SK-N-SH (cell line): ENCODE results near the gene SNX2. TPM values are rescaled to one million over a fixed set of nuclear protein-coding genes. Genes with fewer than 3 reads are reported as not detected.

Source experiments
- CTCF ChIA-PET: fragments of 300-600, 350-600 bp; formaldehyde crosslinking; extraction: SDS; loops from one replicate; lab custom pipeline; 2021; lab: Yijun Ruan, JAX
- POLR2A ChIA-PET: fragments of 350-600 bp; sonication (Branson Sonifier 250); formaldehyde crosslinking; extraction: SDS; loops from one replicate; lab custom pipeline; 2020; ENCODE audit warnings: antibody characterized with exemption, inconsistent platforms; lab: Yijun Ruan, JAX
- DNase-seq: peaks from one replicate; pipeline ENCODE4 v3.0.0; 2012
- H2AFZ ChIP-seq: fragments of 200-600 bp; sonication (generic); 2 replicates; pipeline ENCODE4 v1.8.1; 2016; ENCODE audit warnings: antibody characterized with exemption, mild to moderate bottlenecking, low read depth
- H3F3A ChIP-seq: fragments of 200-600 bp; sonication (generic); replicated peaks from 2 replicates; pipeline ENCODE3; 2016; ENCODE audit warnings: antibody characterized with exemption, mild to moderate bottlenecking; ENCODE audit not compliant: insufficient read depth
- H3K27ac ChIP-seq, 2 experiments: fragments of 200-500 bp in 1 of 2; fragments of 200-600 bp in 1 of 2; sonication (Bioruptor generic) in 1 of 2; sonication (generic), shearing (Covaris generic) in 1 of 2; 2 replicates each; pipeline versions ENCODE4 v1.5.1 to v1.6.1; 2014 to 2016; ENCODE audit warnings: low read depth in 2 of 2, inconsistent platforms in 1 of 2, low read length in 1 of 2, mild to moderate bottlenecking in 1 of 2, mixed read lengths in 1 of 2
- H3K27me3 ChIP-seq: fragments of 200-600 bp; sonication (generic), shearing (Covaris generic); 2 replicates; pipeline ENCODE4 v1.6.1; 2016; ENCODE audit warnings: mixed run types; ENCODE audit not compliant: insufficient read depth
- H3K36me3 ChIP-seq, 2 experiments: fragments of 200-500 bp in 1 of 2; fragments of 200-600 bp in 1 of 2; sonication (Bioruptor generic) in 1 of 2; sonication (generic) in 1 of 2; replicated peaks in 1 of 2; 2 replicates each; pipeline versions ENCODE3 to v1.5.1; 2014 to 2016; ENCODE audit warnings: low read length in 1 of 2, mild to moderate bottlenecking in 1 of 2; ENCODE audit not compliant: insufficient read depth in 2 of 2, control insufficient read depth in 1 of 2
- H3K4me1 ChIP-seq, 2 experiments: fragments of 200-500 bp in 1 of 2; fragments of 200-600 bp in 1 of 2; sonication (Bioruptor generic) in 1 of 2; sonication (generic), shearing (Covaris generic) in 1 of 2; 2 replicates each; pipeline versions ENCODE4 v1.5.1 to v1.6.1; 2014 to 2016; ENCODE audit warnings: low read depth in 1 of 2, low read length in 1 of 2, mixed run types in 1 of 2; ENCODE audit not compliant: insufficient read depth in 2 of 2, control insufficient read depth in 1 of 2
- H3K4me2 ChIP-seq: fragments of 200-600 bp; sonication (generic), shearing (Covaris generic); 2 replicates; pipeline ENCODE4 v1.6.1; 2017; ENCODE audit warnings: mixed run types
- H3K4me3 ChIP-seq, 2 experiments: fragments of 200-500 bp in 1 of 2; fragments of 200-600 bp in 1 of 2; sonication (Bioruptor generic) in 1 of 2; sonication (generic), shearing (Covaris generic) in 1 of 2; 2 replicates each; pipeline versions ENCODE4 v1.5.1 to v1.8.1; 2014 to 2016; ENCODE audit warnings: low read depth in 2 of 2, inconsistent platforms in 1 of 2, low read length in 1 of 2, mild to moderate bottlenecking in 1 of 2, mixed read lengths in 1 of 2, moderate library complexity in 1 of 2
- H3K79me2 ChIP-seq: fragments of 200-600 bp; sonication (generic); 2 replicates; pipeline ENCODE4 v1.8.1; 2017; ENCODE audit warnings: mild to moderate bottlenecking; ENCODE audit not compliant: insufficient read depth
- H3K9ac ChIP-seq: fragments of 200-600 bp; sonication (generic); 2 replicates; pipeline ENCODE4 v1.6.1; 2017; ENCODE audit warnings: mixed run types
- H3K9me2 ChIP-seq: fragments of 200-600 bp; sonication (generic); 2 replicates; pipeline ENCODE4 v1.6.1; 2017; ENCODE audit warnings: mixed run types
- H3K9me3 ChIP-seq: fragments of 200-600 bp; sonication (generic); 2 replicates; pipeline ENCODE4 v1.6.1; 2017; ENCODE audit warnings: mixed run types, mild to moderate bottlenecking, moderate library complexity
- H4K20me1 ChIP-seq: fragments of 200-600 bp; sonication (generic); 2 replicates; pipeline ENCODE4 v1.6.1; 2017; ENCODE audit warnings: mild to moderate bottlenecking, mixed run types; ENCODE audit not compliant: insufficient read depth
- CHD2 ChIP-seq: fragments of 150-350 bp; IDR thresholded peaks from 2 replicates; pipeline ENCODE4 v1.6.1; 2018; ENCODE audit warnings: low read length; ENCODE audit not compliant: partially characterized antibody
- ELF1 ChIP-seq: IDR thresholded peaks from 2 replicates; pipeline ENCODE4 v1.4.0; 2012
- EP300 ChIP-seq, 2 experiments: IDR thresholded peaks; 2 replicates each; pipeline versions ENCODE4 v1.4.0 to v1.6.1; 2012; ENCODE audit warnings: borderline replicate concordance in 1 of 2, low read depth in 1 of 2, low read length in 1 of 2
- MEF2A ChIP-seq: IDR thresholded peaks from 2 replicates; pipeline ENCODE4 v1.4.0; 2012; ENCODE audit warnings: low read depth, borderline replicate concordance
- PBX3 ChIP-seq: IDR thresholded peaks from 2 replicates; pipeline ENCODE4; 2012
- REST ChIP-seq: IDR thresholded peaks from 2 replicates; pipeline ENCODE4 v1.6.1; 2012; ENCODE audit warnings: mild to moderate bottlenecking, low read depth, low read length, moderate library complexity
- RXRA ChIP-seq: IDR thresholded peaks from 2 replicates; pipeline ENCODE4 v1.4.0; 2012; ENCODE audit warnings: low read depth, mild to moderate bottlenecking, borderline replicate concordance
- SIN3A ChIP-seq: IDR thresholded peaks from 2 replicates; pipeline ENCODE4 v1.6.1; 2012; ENCODE audit warnings: low read depth, mild to moderate bottlenecking, low read length, moderate library complexity, borderline replicate concordance
- TCF12 ChIP-seq: IDR thresholded peaks from 2 replicates; pipeline ENCODE4 v1.4.0; 2012
- USF2 ChIP-seq: fragments of 150-350 bp; IDR thresholded peaks from 2 replicates; pipeline ENCODE4 v1.6.1; 2017; ENCODE audit warnings: antibody characterized with exemption, low read length, low read depth, borderline replicate concordance
- ZBTB33 ChIP-seq: IDR thresholded peaks from 2 replicates; pipeline ENCODE4 v1.4.0; 2012; ENCODE audit warnings: low read depth, borderline replicate concordance
- WGBS: methylation state at CpG from one replicate; pipeline ENCODE4 v1.1.6; 2017; ENCODE audit warnings: low lambda C conversion rate; 5-methylcytosine and 5-hydroxymethylcytosine counted together
- polyA plus RNA-seq, 3 experiments: library from polyadenylated mRNA; depleted of rRNA; stranded (reverse); fragments of >200 nt; gene quantifications; 2 replicates each; pipeline ENCODE4 v1.2.3, GENCODE V29; 2012

SNX2 gene
- polyA plus RNA-seq, 1 of the 3 experiments (the other 2 are of a cell fraction): 17.4 TPM

GRCh38 chr5:122779451-122779850, 4.6 kb downstream of the SNX2 start (continued):
- no peak for TF ChIP-seq REST

- H2AFZ ChIP-seq: no peak overlapping the region
- H3K27me3 ChIP-seq: no peaks in the 10 kb centered on the region
- H3F3A ChIP-seq: no peaks in the 10 kb centered on the region
- H3K4me1 ChIP-seq: peaks cover 2 to 11% of the 10 kb centered on the region in 2 experiments; a peak in 2 of 4 replicates
- ChIA-PET CTCF (no interaction called here), POLR2A (no interaction called here)
- H3K79me2 ChIP-seq: peaks cover 84% of the 10 kb centered on the region
- H3K9me2 ChIP-seq: no peaks in the 10 kb centered on the region
- peaks cover 10% of the 10 kb centered on the region; the same call in 1 of the 2 replicates for H4K20me1 ChIP-seq
- H3K27ac ChIP-seq: no peak overlapping the region
- no peak overlapping the region for H3K4me3 ChIP-seq
- H3K4me2 ChIP-seq: no peak overlapping the region
- H3K36me3 ChIP-seq: peaks cover 0 to 6% of the 10 kb centered on the region in 2 experiments
- TF ChIP-seq PBX3 (no peak), USF2 (no peak), EP300 (IDR thresholded peaks at IDR 0.05; ENCODE audit: borderline replicate concordance in 1 of 2, low read depth in 1 of 2, low read length in 1 of 2) (no peak), CHD2 (no peak)
- no peak overlapping the region for H3K9ac ChIP-seq
- WGBS: over 99% methylated on average over 4 of the region's 4 CpGs
- no peak for DNase-seq
- H3K9me3 ChIP-seq: peaks cover 5% of the 10 kb centered on the region
Observed at GRCh38 chr5:122780296-122780695, 5.4 kb downstream of the SNX2 start.

GRCh38 chr5:122781465-122781864, 6.6 kb downstream of the SNX2 start:
- TF ChIP-seq RXRA: no peak
- TF ChIP-seq TCF12: no peak
- no peak for TF ChIP-seq ZBTB33
- TF ChIP-seq REST: no peak
- no peak for TF ChIP-seq PBX3
- TF ChIP-seq SIN3A: no peak
- TF ChIP-seq MEF2A: no peak
- TF ChIP-seq ELF1: no peak
- 51% methylated on average over 1 of the region's 1 CpG for WGBS
- CTCF ChIA-PET: no interaction called here

More at GRCh38 chr5:122781465-122781864, 6.6 kb downstream of the SNX2 start:
- H3K27ac ChIP-seq: no peak overlapping the region
- no peaks in the 10 kb centered on the region for H3F3A ChIP-seq
- H3K27me3 ChIP-seq: no peaks in the 10 kb centered on the region
- H3K9me3 ChIP-seq: peaks cover 5% of the 10 kb centered on the region
- H2AFZ ChIP-seq: no peak overlapping the region
- peaks cover 10% of the 10 kb centered on the region; the same call in 1 of the 2 replicates for H4K20me1 ChIP-seq
- peaks cover 0 to 15% of the 10 kb centered on the region in 2 experiments for H3K36me3 ChIP-seq
- H3K4me1 ChIP-seq: peaks cover 2 to 8% of the 10 kb centered on the region in 2 experiments; a peak in 2 of 4 replicates
- no peak for DNase-seq
- H3K4me3 ChIP-seq: no peak overlapping the region
- H3K79me2 ChIP-seq: peaks cover 83% of the 10 kb centered on the region
- H3K9ac ChIP-seq: no peak overlapping the region
- no peak overlapping the region for H3K4me2 ChIP-seq
- POLR2A ChIA-PET: no interaction called here
- no peaks in the 10 kb centered on the region for H3K9me2 ChIP-seq
